Gastrocnemius medialis (tissue), 4 donors: ENCODE measurements around the gene MAL. TPM values are rescaled to one million over a fixed set of nuclear protein-coding genes. Genes with fewer than 3 reads are reported as not detected.

Experiments used
- ATAC-seq, 2 donors: fragments of 150-250 bp; one replicate each; pipeline ENCODE4 v1.9.1; 2016
- DNase-seq, 2 donors: peaks; one replicate each; pipeline ENCODE4 v3.0.0-alpha.2; 2019
- H3K27ac ChIP-seq, 4 donors: fragments of 200-600 bp; sonication (generic); 1 replicate in 1 of 4; 2 replicates in 3 of 4; pipeline ENCODE4 v1.5.1; 2016 to 2018; ENCODE audit warnings: mild to moderate bottlenecking in 2 of 4, moderate library complexity in 1 of 4
- H3K27me3 ChIP-seq, 3 donors: fragments of 200-600 bp; sonication (generic) in 2 of 3; 1 replicate in 1 of 3; 2 replicates in 2 of 3; pipeline versions ENCODE4 v1.5.1 to v1.6.0; 2016 to 2019; ENCODE audit warnings: mild to moderate bottlenecking in 1 of 3, moderate library complexity in 1 of 3
- H3K36me3 ChIP-seq, 2 donors: fragments of 200-600 bp; sonication (generic) in 1 of 2; one replicate each; pipeline ENCODE4 v1.5.1; 2017 to 2018
- H3K4me1 ChIP-seq, 2 donors: fragments of 200-600 bp; sonication (generic) in 1 of 2; one replicate each; pipeline ENCODE4 v1.5.1; 2016 to 2017; ENCODE audit warnings: mild to moderate bottlenecking in 2 of 2
- H3K4me3 ChIP-seq, 4 donors: fragments of 200-600 bp; sonication (generic) in 3 of 4; 1 replicate in 1 of 4; 2 replicates in 3 of 4; pipeline ENCODE4 v1.5.1; 2016 to 2019; ENCODE audit warnings: mild to moderate bottlenecking in 2 of 4
- H3K9me3 ChIP-seq, 3 donors: fragments of 200-600 bp; sonication (generic) in 2 of 3; 1 replicate in 1 of 3; 2 replicates in 2 of 3; pipeline ENCODE4 v1.5.1; 2016 to 2019
- CTCF ChIP-seq, 5 experiments: fragments of 450-650 bp in 3 of 5; fragments of 200-600 bp in 2 of 5; sonication (generic) in 2 of 5; IDR thresholded peaks in 4 of 5; conservative IDR thresholded peaks in 1 of 5; 1 replicate in 4 of 5; 2 replicates in 1 of 5; pipeline ENCODE4 v1.5.1; 2016 to 2019; ENCODE audit warnings: antibody characterized with exemption in 5 of 5, mild to moderate bottlenecking in 3 of 5, moderate library complexity in 3 of 5
- POLR2A ChIP-seq, 2 donors: fragments of 450-650 bp; IDR thresholded peaks; one replicate each; pipeline ENCODE4 v1.6.1; 2017; ENCODE audit warnings: antibody characterized with exemption in 2 of 2, mild to moderate bottlenecking in 2 of 2, moderate library complexity in 2 of 2
- in situ Hi-C, 4 donors: fragments of 200-750 bp; cut with MboI; loops; one replicate each; pipeline versions ENCODE4 v1.15.0 to v1.8.0; 2017; ENCODE audit warnings: low sequenced_read_pairs in 4 of 4
- intact Hi-C: fragments of 100-400 bp; cut with DNase I; formaldehyde crosslinking; loops from one replicate; pipeline ENCODE4 v1.15.1; 2023; ENCODE audit warnings: low total_unique reads
- total RNA-seq, 4 donors: library from RNA; depleted of rRNA; stranded (reverse); fragments of >200 nt; gene quantifications; one replicate each; pipeline versions ENCODE4 v1.1.0 to v1.2.3, GENCODE V29; 2016

Gene MAL
- total RNA-seq, 4 donors from 2014 or later: 0.64 to 2.4 (median 0.87) TPM; not detected in 1

- TF ChIP-seq CTCF (IDR thresholded peaks at IDR 0.05 in 4 of 5, conservative IDR thresholded peaks at IDR 0.05 in 1 of 5) (no peak), POLR2A (IDR thresholded peaks at IDR 0.05) (no peak)
- H3K4me1 ChIP-seq: no peaks in the 10 kb centered on the region
- DNase-seq (no peak), ATAC-seq (no peak)
- intact Hi-C loops: no loop called here
- H3K27ac ChIP-seq: no peak overlapping the region
- in situ Hi-C loops: no loop called here
- H3K4me3 ChIP-seq: no peak overlapping the region
- H3K36me3 ChIP-seq: no peaks in the 10 kb centered on the region
- H3K9me3 ChIP-seq: no peaks in the 10 kb centered on the region
- H3K27me3 ChIP-seq: peaks cover 8 to 22% (median 11%) of the 10 kb centered on the region in 3 donors
These were observed 6.8 kb downstream of the MAL start for GRCh38 chr2:95032341-95032740.

GRCh38 chr2:95032868-95033603 is 7.5 kb downstream of the MAL start:
- Histone ChIP-seq H3K27ac (no peak overlapping the region), H3K36me3 (no peaks in the 10 kb centered on the region), H3K4me3 (no peak overlapping the region), H3K9me3 (no peaks in the 10 kb centered on the region), H3K27me3 (peaks cover 6 to 16% (median 7%) of the 10 kb centered on the region in 3 donors), H3K4me1 (no peaks in the 10 kb centered on the region)
- intact Hi-C loops (no loop called here), in situ Hi-C loops (no loop called here)
- no peak for DNase-seq
- no peak for TF ChIP-seq CTCF (IDR thresholded peaks at IDR 0.05 in 4 of 5, conservative IDR thresholded peaks at IDR 0.05 in 1 of 5)
- no peak for TF ChIP-seq POLR2A (IDR thresholded peaks at IDR 0.05)
- no peak for ATAC-seq

- Histone ChIP-seq H3K4me1 (no peaks in the 10 kb centered on the region), H3K36me3 (no peaks in the 10 kb centered on the region), H3K27me3 (peaks cover 0 to 10% (median 3%) of the 10 kb centered on the region in 3 donors), H3K27ac (no peak overlapping the region), H3K4me3 (no peak overlapping the region), H3K9me3 (no peaks in the 10 kb centered on the region)
- intact Hi-C loops: no loop called here
- TF ChIP-seq CTCF (IDR thresholded peaks at IDR 0.05 in 4 of 5, conservative IDR thresholded peaks at IDR 0.05 in 1 of 5): no peak
- TF ChIP-seq POLR2A (IDR thresholded peaks at IDR 0.05): no peak
- ATAC-seq (no peak), DNase-seq (no peak)
- in situ Hi-C loops: no loop called here
These were observed 8.7 kb downstream of the MAL start for GRCh38 chr2:95034221-95034620.

- H3K4me1 ChIP-seq: no peaks in the 10 kb centered on the region
- intact Hi-C loops (no loop called here), in situ Hi-C loops (no loop called here)
- H3K9me3 ChIP-seq: no peaks in the 10 kb centered on the region
- no peak overlapping the region for H3K4me3 ChIP-seq
- ATAC-seq (no peak), DNase-seq (no peak)
- H3K27ac ChIP-seq: no peak overlapping the region
- no peaks in the 10 kb centered on the region for H3K36me3 ChIP-seq
- peaks cover 0 to 10% (median 3%) of the 10 kb centered on the region in 3 donors for H3K27me3 ChIP-seq
- TF ChIP-seq CTCF (IDR thresholded peaks at IDR 0.05 in 4 of 5, conservative IDR thresholded peaks at IDR 0.05 in 1 of 5): no peak
- no peak for TF ChIP-seq POLR2A (IDR thresholded peaks at IDR 0.05)
These were observed 9.3 kb downstream of the MAL start for GRCh38 chr2:95034818-95035217.
